ENCODE results near the gene SNHG17.

DNA sequence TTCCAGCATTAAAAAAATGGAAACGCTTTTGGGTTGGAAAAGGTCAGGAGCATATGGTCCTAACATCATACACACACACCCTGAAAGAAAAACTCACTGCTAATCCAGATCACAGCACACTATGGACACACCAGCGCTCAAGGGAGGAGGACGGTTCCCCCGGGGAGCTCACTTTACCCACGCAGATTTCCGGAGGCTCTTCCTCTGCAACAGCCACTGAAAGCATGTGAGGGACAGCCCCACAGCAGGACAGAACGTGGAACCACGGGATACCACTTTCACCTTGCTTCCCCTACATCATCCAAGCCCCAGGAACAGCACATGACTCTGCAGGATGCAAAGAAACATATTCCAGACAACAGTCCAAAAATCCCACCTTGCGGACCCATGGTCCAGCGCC is 13.2 kb downstream of the SNHG17 start:
- no peak for TF ChIP-seq POLR2A (IDR thresholded peaks at IDR 0.05; ENCODE audit: low read depth, low read length)
- TF ChIP-seq, protein P1, sequence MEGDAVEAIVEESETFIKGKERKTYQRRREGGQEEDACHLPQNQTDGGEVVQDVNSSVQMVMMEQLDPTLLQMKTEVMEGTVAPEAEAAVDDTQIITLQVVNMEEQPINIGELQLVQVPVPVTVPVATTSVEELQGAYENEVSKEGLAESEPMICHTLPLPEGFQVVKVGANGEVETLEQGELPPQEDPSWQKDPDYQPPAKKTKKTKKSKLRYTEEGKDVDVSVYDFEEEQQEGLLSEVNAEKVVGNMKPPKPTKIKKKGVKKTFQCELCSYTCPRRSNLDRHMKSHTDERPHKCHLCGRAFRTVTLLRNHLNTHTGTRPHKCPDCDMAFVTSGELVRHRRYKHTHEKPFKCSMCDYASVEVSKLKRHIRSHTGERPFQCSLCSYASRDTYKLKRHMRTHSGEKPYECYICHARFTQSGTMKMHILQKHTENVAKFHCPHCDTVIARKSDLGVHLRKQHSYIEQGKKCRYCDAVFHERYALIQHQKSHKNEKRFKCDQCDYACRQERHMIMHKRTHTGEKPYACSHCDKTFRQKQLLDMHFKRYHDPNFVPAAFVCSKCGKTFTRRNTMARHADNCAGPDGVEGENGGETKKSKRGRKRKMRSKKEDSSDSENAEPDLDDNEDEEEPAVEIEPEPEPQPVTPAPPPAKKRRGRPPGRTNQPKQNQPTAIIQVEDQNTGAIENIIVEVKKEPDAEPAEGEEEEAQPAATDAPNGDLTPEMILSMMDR (conservative IDR thresholded peaks at IDR 0.05; ENCODE audit: low read depth, low read length), result no peak
- TF ChIP-seq, protein P2, sequence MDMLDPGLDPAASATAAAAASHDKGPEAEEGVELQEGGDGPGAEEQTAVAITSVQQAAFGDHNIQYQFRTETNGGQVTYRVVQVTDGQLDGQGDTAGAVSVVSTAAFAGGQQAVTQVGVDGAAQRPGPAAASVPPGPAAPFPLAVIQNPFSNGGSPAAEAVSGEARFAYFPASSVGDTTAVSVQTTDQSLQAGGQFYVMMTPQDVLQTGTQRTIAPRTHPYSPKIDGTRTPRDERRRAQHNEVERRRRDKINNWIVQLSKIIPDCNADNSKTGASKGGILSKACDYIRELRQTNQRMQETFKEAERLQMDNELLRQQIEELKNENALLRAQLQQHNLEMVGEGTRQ (IDR thresholded peaks at IDR 0.05; ENCODE audit: low read depth, low read length), result no peak
- no peak for TF ChIP-seq RCOR1 (IDR thresholded peaks at IDR 0.05; ENCODE audit: insufficient replicate concordance, low read length)
- TF ChIP-seq MXI1 (IDR thresholded peaks at IDR 0.05; ENCODE audit: borderline replicate concordance, low read depth, low read length), result no peak
- no peak for TF ChIP-seq MAZ (IDR thresholded peaks at IDR 0.05; ENCODE audit: borderline replicate concordance, low read depth, low read length)
- TF ChIP-seq RAD21 (IDR thresholded peaks at IDR 0.05; ENCODE audit: low read length), result no peak
- no peak for TF ChIP-seq CEBPB (IDR thresholded peaks at IDR 0.05; ENCODE audit: low read depth, low read length)
- no peak for TF ChIP-seq SMC3 (IDR thresholded peaks at IDR 0.05; ENCODE audit: low read depth, low read length)
